Fibroblast of mammary gland (primary cell): ENCODE results near the gene FANCD2.

Experiments
- DNase-seq: peaks from one replicate; pipeline ENCODE4 v3.0.0-alpha.2; 2010; ENCODE audit warnings: low read depth
- H3K4me3 ChIP-seq: 2 replicates; pipeline ENCODE4 v1.5.1; 2011; ENCODE audit warnings: low read depth, mild to moderate bottlenecking, low read length, moderate library complexity; ENCODE audit not compliant: control insufficient read depth
- CTCF ChIP-seq: conservative IDR thresholded peaks from 2 replicates; pipeline ENCODE4 v1.5.1; 2011; ENCODE audit warnings: low read depth, low read length, inconsistent platforms; ENCODE audit not compliant: control insufficient read depth, insufficient read depth

FANCD2 gene

GRCh38 chr3:10099041-10099440 lies 72.8 kb downstream of the FANCD2 start:
- H3K4me3 ChIP-seq, result no peak overlapping the region
- no peak for DNase-seq
- no peak for TF ChIP-seq CTCF

GRCh38 chr3:10106919-10107318 lies 80.7 kb downstream of the FANCD2 start:
- TF ChIP-seq CTCF, result no peak
- H3K4me3 ChIP-seq, result no peak overlapping the region
- DNase-seq, result no peak

GRCh38 chr3:10108091-10108490 lies 81.9 kb downstream of the FANCD2 start, which contains the start of gene FANCD2OS:
Gene FANCD2OS (minus strand): TSS chr3:10108255. CDS start chr3:10104774, 3,481 bp downstream.
- DNase-seq, result no peak
- no peak for TF ChIP-seq CTCF

GRCh38 chr3:10115326-10116137 lies 89.3 kb downstream of the FANCD2 start, which contains the start of gene BRK1:
Gene BRK1 (plus strand): TSS chr3:10115675. CDS start chr3:10115702, 27 bp downstream.
- no peak for TF ChIP-seq CTCF
- peak; percentile 96 for DNase-seq

More at GRCh38 chr3:10108091-10108490, 81.9 kb downstream of the FANCD2 start, which contains the start of gene FANCD2OS:
- no peak within 1 kb of the TSS for H3K4me3 ChIP-seq

GRCh38 chr3:10116138-10116460 lies 89.9 kb downstream of the FANCD2 start:
- H3K4me3 ChIP-seq, result peak overlapping the region; percentile 90
- TF ChIP-seq CTCF, result no peak
- DNase-seq, result peak; percentile 60

More at GRCh38 chr3:10115326-10116137, 89.3 kb downstream of the FANCD2 start, which contains the start of gene BRK1:
- H3K4me3 ChIP-seq, result peak within 1 kb of the TSS; percentile 90

GRCh38 chr3:10116928-10117327 lies 90.7 kb downstream of the FANCD2 start:
- DNase-seq, result no peak
- H3K4me3 ChIP-seq, result no peak overlapping the region

More at GRCh38 chr3:10116928-10117327, 90.7 kb downstream of the FANCD2 start:
- no peak for TF ChIP-seq CTCF
